Measurements from ENCODE around the gene RBPJ. TPM values are rescaled to one million over a fixed set of nuclear protein-coding genes. Genes with fewer than 3 reads are reported as not detected.
"Not testable (repeated sequence)": the region's sequence is repeated elsewhere in the genome, so short reads cannot be mapped to it uniquely, and the experiment has no call there.

RBPJ gene
- total RNA-seq, 1 donor from 2014 or later, result 53.9 TPM

DNA sequence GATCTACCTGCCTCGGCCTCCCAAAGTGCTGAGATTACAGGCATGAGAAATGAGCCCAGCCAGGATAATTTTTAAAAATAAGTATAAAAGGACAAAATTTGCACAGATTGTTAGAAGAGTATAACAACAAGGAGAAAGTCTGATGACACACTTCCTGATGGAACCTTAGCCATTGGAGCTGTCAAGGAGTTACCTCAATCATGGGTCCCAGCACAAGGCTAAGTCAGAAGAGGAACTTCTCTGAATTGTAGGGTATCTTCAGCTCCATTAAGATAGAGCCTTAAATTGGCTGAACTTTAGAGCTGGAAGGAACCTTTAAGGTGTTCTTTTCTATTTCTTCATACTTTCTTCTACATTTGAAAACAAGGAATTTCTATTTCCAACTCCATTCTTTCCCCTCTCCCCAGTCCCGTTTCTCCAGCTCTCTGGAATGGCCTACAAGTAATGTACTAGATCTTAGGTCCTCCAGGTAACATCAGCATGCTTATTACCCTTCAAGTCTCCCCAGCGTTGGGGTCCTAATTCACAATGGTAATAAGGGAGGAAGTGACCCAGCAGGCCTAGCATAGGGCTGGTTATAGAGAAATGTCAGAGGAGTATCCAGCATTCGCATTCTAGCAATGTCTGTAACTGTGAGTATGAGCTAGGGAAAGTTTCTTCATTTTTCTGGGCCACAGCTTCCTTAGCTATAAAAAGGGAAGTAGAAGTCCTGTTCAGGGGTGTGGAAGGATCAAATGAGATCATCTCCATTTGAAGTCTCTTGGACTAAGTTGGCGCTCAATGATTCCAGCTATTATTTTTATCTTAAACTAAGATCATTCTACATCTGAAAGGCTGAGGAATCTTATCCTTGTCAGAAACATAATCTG is 18.5 kb upstream of the RBPJ start:
- no peak for DNase-seq

- no peak for DNase-seq
These were observed 17.8 kb upstream of the RBPJ start for GRCh38 chr4:26303008-26303407.

- no peak for DNase-seq
These were observed 13.6 kb upstream of the RBPJ start for GRCh38 chr4:26307037-26307800.

DNA sequence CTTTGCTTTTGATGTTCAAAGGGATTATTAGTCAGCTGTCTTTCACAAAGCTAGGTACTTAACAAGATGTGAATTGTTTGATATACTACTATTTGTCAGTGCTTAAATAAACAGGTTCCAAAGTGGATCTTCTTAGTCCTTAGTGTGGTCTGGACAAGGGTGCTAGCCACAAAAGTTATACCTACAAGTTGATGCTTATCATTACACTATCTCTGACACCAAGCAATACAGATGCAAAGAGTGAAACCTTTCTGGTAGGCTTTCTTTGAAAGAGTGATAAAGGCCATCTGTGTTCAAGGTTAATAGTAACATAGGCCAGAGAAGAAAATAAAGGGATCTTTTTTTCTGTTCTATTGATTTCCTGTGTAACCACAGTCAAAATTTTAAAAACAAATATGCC is 12.2 kb upstream of the RBPJ start:
- no peak for DNase-seq

- DNase-seq, result no peak
These were observed 10.6 kb upstream of the RBPJ start for GRCh38 chr4:26310264-26310663.

DNA sequence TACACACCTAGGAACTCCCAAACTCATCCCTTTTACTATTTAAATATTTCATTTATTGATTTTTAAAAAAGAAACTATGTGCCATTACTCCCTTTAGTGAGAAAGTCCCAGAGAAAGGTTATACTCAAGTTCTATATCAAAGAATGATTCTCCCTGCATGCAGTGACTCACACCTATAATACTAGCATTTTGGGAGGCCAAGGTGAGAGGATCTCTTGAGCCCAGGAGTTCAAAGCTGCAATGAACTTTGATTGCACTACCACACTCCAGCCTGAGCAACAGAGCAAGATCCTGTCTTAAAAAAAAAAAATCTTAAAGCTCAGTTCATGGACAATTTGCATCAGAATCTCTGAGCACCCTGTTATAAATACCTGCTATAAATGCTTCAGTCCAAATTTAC is 9.2 kb upstream of the RBPJ start:
- no peak for DNase-seq

GRCh38 chr4:26315316-26315932 is 5.4 kb upstream of the RBPJ start:
- not testable (repeated sequence) for DNase-seq

DNA sequence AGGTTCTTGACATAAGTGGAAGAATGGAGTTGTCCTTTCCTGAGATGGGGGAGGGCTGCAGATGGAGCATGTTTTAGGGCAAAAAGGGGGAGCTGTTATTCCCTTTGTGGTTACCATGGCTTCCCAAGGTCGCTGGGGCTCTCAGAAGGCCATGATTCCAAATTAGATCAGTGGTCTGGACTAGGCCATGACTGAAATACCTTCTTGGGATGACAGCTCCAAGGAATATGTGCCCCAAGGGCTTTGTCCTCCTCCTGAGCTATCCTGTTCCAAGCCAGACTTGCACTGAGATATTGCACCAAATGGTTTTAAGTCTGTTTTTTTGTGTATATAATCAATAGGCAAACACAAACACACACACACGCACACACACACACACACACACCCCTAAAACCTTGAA is 3.0 kb upstream of the RBPJ start:
- no peak for DNase-seq

GRCh38 chr4:26319467-26319948 is 1.3 kb upstream of the RBPJ start:
- peak; percentile 100 for DNase-seq

- DNase-seq, result peak; percentile 53
These were observed 771 bp upstream of the RBPJ start for GRCh38 chr4:26319949-26320537.

GRCh38 chr4:26321373-26322221 is 783 bp downstream of the RBPJ start:
- peak; percentile 48 for DNase-seq

- no peak for DNase-seq
These were observed 1.5 kb downstream of the RBPJ start for GRCh38 chr4:26322346-26322745.

DNA sequence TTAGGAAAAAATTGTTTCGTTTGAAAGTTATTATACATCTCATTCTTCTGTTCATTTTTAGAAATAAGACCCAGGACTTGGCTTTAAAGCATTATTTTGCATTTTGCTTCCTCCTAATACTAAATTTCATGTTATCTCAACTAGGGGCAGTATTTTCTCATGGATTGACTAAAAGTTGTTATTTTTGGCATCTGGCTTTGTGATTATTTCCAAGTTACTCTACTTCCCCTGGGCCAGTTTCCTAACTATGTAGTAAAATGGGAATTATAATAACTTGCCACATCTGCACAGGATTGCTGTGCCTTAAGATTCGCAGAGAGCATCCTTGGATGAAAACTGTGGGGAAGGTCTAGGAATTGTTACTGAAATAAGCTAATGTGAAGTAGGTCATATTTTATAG is 3.0 kb downstream of the RBPJ start:
- peak; percentile 62 for DNase-seq

DNA sequence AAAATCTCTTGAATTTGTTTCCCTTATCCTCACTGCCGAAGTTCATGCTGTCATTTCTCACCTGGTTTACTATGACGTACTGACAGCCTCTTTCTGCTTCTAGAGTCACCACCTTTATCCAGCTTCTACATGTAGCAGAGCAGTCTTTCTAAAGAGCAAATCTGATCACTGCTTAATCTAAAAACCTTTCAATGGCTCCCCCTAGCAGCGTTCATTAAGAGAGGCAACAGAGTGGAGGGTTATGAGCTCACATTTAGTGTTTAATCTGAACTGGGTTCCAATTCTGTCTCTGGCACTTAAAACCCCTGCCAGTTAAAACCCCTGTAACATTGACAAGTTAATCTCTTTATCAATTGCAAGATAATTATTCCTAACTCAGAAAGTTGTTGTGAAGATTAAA is 4.4 kb downstream of the RBPJ start:
- DNase-seq, result peak; percentile 36

- no peak for DNase-seq
These were observed 6.0 kb downstream of the RBPJ start for GRCh38 chr4:26326791-26327190.

GRCh38 chr4:26330186-26330787 is 9.5 kb downstream of the RBPJ start:
- DNase-seq, result peak; percentile 75

DNA sequence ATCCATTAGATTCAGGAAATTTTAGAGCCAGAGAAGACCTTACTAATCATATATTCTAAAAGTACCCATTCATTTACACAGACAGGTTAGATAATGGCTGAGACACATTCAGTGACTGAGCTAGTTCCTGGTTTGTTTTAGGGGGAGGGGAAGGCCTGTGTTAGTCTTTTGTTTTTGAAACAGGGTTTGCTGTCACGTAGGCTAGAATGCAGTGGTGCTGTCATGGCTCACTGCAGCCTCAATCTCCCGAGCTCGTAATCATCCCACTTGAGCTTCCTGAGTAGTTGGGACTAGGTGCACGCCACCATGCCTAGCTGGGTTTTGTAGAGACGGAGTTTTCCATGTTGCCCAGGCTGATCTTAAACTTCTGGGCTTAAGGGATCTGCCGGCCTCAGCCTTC is 10.1 kb downstream of the RBPJ start:
- no peak for DNase-seq

- DNase-seq, result no peak
These were observed 10.7 kb downstream of the RBPJ start for GRCh38 chr4:26331380-26331950.

- no peak for DNase-seq
These were observed 13.6 kb downstream of the RBPJ start for GRCh38 chr4:26334366-26334765.

GRCh38 chr4:26337612-26338011 is 16.8 kb downstream of the RBPJ start:
- DNase-seq, result no peak
